Cerebellar nuclear complex (tissue), 1 donor: ENCODE results near the gene DOP1A.

ENCODE experiments used
- DNase-seq, 2 experiments: peaks; one replicate each; lab custom pipeline; 2025; lab: John Stamatoyannopoulos, UW

Gene DOP1A

DNA sequence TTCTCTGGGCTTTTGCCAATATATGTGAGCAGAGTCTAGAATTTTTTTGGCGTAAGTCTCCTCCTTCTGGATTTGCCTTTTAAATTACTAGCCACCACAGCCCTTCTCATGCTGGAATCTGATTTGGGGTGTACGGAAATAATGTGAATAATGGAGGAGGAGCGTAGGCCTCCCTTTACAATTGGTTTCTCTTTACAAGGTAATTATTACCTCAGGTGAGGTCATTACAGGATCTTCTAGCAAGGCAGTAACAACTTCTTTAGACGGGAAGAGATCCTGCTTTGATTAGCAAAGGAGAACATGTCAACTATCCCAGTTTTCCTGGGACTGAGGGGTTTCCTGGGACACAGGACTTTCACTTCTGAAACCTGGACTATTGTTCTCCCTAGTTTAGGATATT lies 134.6 kb downstream of the DOP1A start:
- no peak for DNase-seq

DNA sequence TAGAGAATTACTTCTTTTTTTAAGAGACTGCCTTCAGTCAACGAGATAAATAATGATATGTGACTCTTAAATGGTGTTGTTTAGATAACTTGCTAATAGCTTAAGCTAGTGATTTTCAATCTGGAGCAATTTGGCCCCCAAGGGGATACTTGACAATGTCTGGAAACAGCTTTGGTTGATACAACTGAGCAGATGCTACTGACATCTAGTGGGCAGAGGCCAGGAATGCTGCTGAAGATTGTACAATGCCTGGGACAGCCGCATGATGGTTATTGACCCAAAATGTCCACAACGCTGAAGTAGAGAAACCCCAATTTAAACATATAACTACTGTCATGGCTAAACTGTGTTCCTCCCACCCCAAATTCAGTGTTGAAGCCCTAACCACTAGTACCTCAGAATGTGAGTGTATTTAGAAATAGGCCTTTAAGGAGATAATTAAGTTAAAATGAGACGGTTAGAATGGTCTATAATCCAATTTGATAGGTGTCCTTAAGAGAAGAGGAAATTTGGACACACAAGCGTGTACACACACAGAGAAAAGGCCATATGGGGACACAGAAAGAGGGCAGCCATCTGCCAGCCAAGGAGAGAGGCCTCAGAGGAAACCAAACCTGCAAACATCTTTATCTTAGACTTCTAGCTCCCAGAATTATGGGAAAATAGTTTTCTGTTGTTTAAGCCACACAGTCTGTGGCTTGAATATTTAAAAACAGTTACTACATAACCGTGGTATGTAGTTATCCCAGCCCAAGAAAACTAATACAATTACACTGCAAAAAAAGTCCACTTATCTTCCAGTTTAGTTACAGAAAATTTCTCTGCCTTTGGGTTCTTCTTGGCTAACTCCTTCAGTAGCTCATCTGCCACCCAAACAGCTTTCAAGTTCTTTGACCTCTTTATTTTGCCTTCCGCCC lies 147.9 kb downstream of the DOP1A start:
- DNase-seq, result peak in 1 of 2 experiments; percentile 15

DNA sequence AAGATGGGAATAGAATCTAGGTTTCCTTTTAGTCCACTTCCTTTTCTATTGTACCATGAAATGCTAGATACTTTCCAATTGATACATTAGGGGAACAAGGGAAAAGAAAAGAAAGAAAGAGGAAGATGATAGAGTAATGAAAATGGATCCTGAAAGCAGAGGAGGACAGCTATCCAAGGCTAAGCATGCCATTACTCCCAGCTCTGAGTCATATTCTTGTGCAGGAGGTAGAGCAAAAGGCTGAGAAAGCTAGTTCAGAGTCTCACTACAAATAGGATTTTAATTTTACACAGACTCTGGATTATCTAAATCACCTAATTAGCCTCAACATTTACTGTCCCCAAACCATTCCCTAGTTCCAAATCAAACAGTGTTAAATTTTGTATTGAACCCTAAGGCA lies 149.3 kb downstream of the DOP1A start:
- DNase-seq, result no peak
